Kidney (tissue), 14 donors: ENCODE data around the gene TAS2R43. TPM values are rescaled to one million over a fixed set of nuclear protein-coding genes. Genes with fewer than 3 reads are reported as not detected.
A peak's percentile ranks its signal among the peaks of the same experiment; 100 is the strongest.
"Not testable (repeated sequence)": the region's sequence is repeated elsewhere in the genome, so short reads cannot be mapped to it uniquely, and the experiment has no call there.

Experiments
- DNase-seq, 5 donors: peaks; one replicate each; pipeline ENCODE4 v3.0.0-alpha.2; 2013 to 2020
- FAIRE-seq: peaks from 2 replicates; lab custom pipeline; 2012; peaks lifted over from hg19 to GRCh38; lab: Jason Lieb, UNC
- H3K27ac ChIP-seq, 2 donors: one replicate each; pipeline ENCODE4 v1.7.0; 2013; ENCODE audit warnings: low read depth in 2 of 2, low read length in 2 of 2, inconsistent platforms in 1 of 2
- H3K27me3 ChIP-seq: one replicate; pipeline ENCODE4 v1.7.1; 2013; ENCODE audit warnings: low read length, inconsistent platforms; ENCODE audit not compliant: control insufficient read depth, insufficient read depth
- H3K36me3 ChIP-seq, 3 donors: one replicate each; pipeline versions ENCODE4 v1.7.0 to v1.7.1; 2013; ENCODE audit warnings: low read length in 3 of 3, control low read depth in 1 of 3, inconsistent platforms in 1 of 3; ENCODE audit not compliant: insufficient read depth in 3 of 3, control insufficient read depth in 2 of 3
- H3K4me1 ChIP-seq, 3 donors: one replicate each; pipeline versions ENCODE4 v1.7.0 to v1.7.1; 2013; ENCODE audit warnings: low read length in 3 of 3, inconsistent platforms in 1 of 3, low read depth in 1 of 3; ENCODE audit not compliant: control insufficient read depth in 2 of 3, insufficient read depth in 2 of 3
- H3K4me3 ChIP-seq, 3 donors: one replicate each; pipeline versions ENCODE4 v1.7.0 to v1.8.1; 2013; ENCODE audit warnings: low read length in 3 of 3, control low read depth in 1 of 3, inconsistent platforms in 1 of 3
- H3K9ac ChIP-seq, 3 donors: one replicate each; pipeline versions ENCODE4 v1.7.0 to v1.7.1; 2013; ENCODE audit warnings: low read length in 3 of 3, control low read depth in 1 of 3, inconsistent platforms in 1 of 3
- H3K9me3 ChIP-seq, 3 donors: one replicate each; pipeline versions ENCODE4 v1.7.0 to v1.7.1; 2013; ENCODE audit warnings: low read length in 3 of 3, control low read depth in 1 of 3, inconsistent platforms in 1 of 3; ENCODE audit not compliant: control insufficient read depth in 2 of 3, insufficient read depth in 1 of 3
- intact Hi-C: fragments of 100-400 bp; cut with DNase I; formaldehyde crosslinking; loops from one replicate; pipeline ENCODE4 v1.11.1; 2022
- polyA plus RNA-seq: library from polyadenylated mRNA; stranded (reverse); fragments of 350-450 nt; fragmentation: Illumina TruSeq; extraction: RNeasy Lipid Tissue Mini Kit (QIAGEN cat#74804); gene quantifications from one replicate; pipeline ENCODE4 v1.2.3, GENCODE V29; 2014; ENCODE audit warnings: low read depth, low replicate concordance; ENCODE audit not compliant: insufficient read depth
- total RNA-seq: library from RNA; stranded (reverse); fragmentation: NEBNext Ultra II Directional; extraction: Animal tissue kit (Norgen Biotek cat#: 25700); gene quantifications from one replicate; pipeline ENCODE4 v1.2.1, GENCODE V29; 2021
- TF ChIP-seq, protein P1 (sequence below): IDR thresholded peaks from 3 replicates; pipeline ENCODE4 v1.5.1; 2012; ENCODE audit warnings: mild to moderate bottlenecking, moderate library complexity, borderline replicate concordance; ENCODE audit not compliant: insufficient read depth; ENCODE audit errors: extremely low read depth
- donor health status: control.
- donor health status: control.
- donor health status: control.
- donor health status: control.
- donor health status: control.
- donor health status: DM: yes; HTN: yes; CAD: no.
- donor health status: Normal renal cell carcinoma (clear cell type).

TAS2R43 gene
- total and polyA plus RNA-seq, 2 donors from 2014 or later: 0.85 TPM; not detected in 1

- Histone ChIP-seq H3K9me3 (peaks cover 0 to 5% (median 0%) of the 10 kb centered on the region in 3 donors), H3K4me1 (no peaks in the 10 kb centered on the region), H3K36me3 (no peaks in the 10 kb centered on the region), H3K9ac (no peak overlapping the region), H3K27ac (no peak overlapping the region), H3K4me3 (no peak overlapping the region), H3K27me3 (no peaks in the 10 kb centered on the region)
- FAIRE-seq: no peak
- no peak for DNase-seq
- TF ChIP-seq, protein P1, sequence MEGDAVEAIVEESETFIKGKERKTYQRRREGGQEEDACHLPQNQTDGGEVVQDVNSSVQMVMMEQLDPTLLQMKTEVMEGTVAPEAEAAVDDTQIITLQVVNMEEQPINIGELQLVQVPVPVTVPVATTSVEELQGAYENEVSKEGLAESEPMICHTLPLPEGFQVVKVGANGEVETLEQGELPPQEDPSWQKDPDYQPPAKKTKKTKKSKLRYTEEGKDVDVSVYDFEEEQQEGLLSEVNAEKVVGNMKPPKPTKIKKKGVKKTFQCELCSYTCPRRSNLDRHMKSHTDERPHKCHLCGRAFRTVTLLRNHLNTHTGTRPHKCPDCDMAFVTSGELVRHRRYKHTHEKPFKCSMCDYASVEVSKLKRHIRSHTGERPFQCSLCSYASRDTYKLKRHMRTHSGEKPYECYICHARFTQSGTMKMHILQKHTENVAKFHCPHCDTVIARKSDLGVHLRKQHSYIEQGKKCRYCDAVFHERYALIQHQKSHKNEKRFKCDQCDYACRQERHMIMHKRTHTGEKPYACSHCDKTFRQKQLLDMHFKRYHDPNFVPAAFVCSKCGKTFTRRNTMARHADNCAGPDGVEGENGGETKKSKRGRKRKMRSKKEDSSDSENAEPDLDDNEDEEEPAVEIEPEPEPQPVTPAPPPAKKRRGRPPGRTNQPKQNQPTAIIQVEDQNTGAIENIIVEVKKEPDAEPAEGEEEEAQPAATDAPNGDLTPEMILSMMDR: no peak
- intact Hi-C loops: no loop called here
Observed at GRCh38 chr12:11108862-11109261, 16.7 kb upstream of the TAS2R43 start.

DNA sequence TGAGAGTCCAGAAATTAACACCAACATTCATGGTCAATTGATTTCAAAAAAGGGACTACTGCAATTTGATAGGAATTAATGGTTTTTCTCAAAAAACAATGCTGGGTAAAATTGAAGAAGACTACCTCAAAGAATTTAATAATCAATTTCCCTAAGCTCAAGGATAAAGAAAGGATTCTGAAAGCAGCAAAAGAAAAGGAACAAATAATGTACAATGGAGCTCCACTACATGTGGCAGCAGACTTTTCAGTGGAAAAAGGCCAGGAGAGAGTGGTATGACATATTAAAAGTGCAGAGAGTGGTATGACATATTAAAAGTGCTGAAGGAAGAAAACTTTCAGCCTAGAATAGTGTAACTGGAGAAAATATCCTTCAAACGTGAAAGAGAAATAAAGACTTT is 15.6 kb upstream of the TAS2R43 start:
- Histone ChIP-seq H3K4me1 (no peaks in the 10 kb centered on the region), H3K36me3 (no peaks in the 10 kb centered on the region), H3K4me3 (no peak overlapping the region), H3K27me3 (no peaks in the 10 kb centered on the region), H3K27ac (no peak overlapping the region), H3K9ac (no peak overlapping the region), H3K9me3 (peaks cover 0 to 5% (median 0%) of the 10 kb centered on the region in 3 donors)
- TF ChIP-seq, protein P1: no peak
- no peak for DNase-seq
- intact Hi-C loops: no loop called here
- FAIRE-seq: no peak

GRCh38 chr12:11106288-11106687 is 14.2 kb upstream of the TAS2R43 start:
- no peaks in the 10 kb centered on the region for H3K36me3 ChIP-seq
- peaks cover 0 to 5% (median 0%) of the 10 kb centered on the region in 3 donors for H3K9me3 ChIP-seq
- TF ChIP-seq, protein P1: no peak
- intact Hi-C loops: no loop called here
- H3K4me3 ChIP-seq: no peak overlapping the region
- DNase-seq: no peak
- no peaks in the 10 kb centered on the region for H3K27me3 ChIP-seq
- peak; percentile 3 for FAIRE-seq
- no peak overlapping the region for H3K9ac ChIP-seq
- H3K4me1 ChIP-seq: no peaks in the 10 kb centered on the region
- H3K27ac ChIP-seq: no peak overlapping the region

GRCh38 chr12:11105546-11105945 is 13.4 kb upstream of the TAS2R43 start:
- no peak for FAIRE-seq
- peaks cover 0 to 2% (median 0%) of the 10 kb centered on the region in 3 donors for H3K9me3 ChIP-seq
- intact Hi-C loops: no loop called here
- no peaks in the 10 kb centered on the region for H3K36me3 ChIP-seq
- no peak overlapping the region for H3K9ac ChIP-seq
- no peak for DNase-seq
- no peaks in the 10 kb centered on the region for H3K4me1 ChIP-seq
- TF ChIP-seq, protein P1: no peak
- no peaks in the 10 kb centered on the region for H3K27me3 ChIP-seq
- H3K4me3 ChIP-seq: no peak overlapping the region
- no peak overlapping the region for H3K27ac ChIP-seq

DNA sequence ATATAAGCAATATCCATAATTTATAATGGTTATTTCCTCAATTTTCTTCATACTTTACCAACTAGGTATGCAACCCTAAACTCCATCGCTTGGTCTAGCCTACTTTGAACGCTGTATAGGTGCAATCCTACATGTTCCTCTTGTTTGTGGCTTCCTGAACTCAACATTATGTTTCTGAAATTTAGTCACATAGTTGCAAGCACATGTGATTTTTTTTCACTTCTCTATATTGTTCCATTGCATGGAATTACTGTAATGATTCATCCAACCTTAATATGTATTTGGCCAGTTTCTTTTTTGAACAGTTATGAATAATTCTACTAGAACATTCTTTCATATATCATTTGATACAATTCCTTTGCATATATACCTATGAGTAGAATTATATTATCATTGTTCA is 2.8 kb upstream of the TAS2R43 start:
- H3K9ac ChIP-seq, DNase-seq, H3K4me3 ChIP-seq, H3K9me3 ChIP-seq, H3K4me1 ChIP-seq, intact Hi-C loops, H3K36me3 ChIP-seq, H3K27ac ChIP-seq, H3K27me3 ChIP-seq: not testable (repeated sequence)
- FAIRE-seq: peak; percentile 88
